ENCODE data around the gene ZNF362.

DNA sequence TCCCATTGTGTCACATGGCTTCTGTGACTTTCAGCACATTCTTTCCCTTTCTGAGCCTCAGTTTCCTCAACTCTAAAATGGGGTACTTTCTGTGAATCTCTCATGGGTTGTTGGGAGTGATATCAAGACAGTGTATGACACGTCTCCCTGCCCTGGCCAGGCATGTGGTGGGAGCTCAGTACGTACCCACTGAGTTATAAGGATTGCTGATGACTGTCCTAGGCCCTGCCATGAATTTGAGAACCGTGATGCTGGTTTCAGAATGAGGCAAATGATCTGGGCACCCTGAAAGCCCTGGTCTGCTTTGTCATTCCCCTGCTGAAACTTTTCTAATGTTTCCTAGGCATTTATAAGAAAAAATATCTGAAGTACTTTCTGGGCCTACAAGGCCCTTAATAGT, 3.6 kb downstream of the ZNF362 start:
- TF ChIP-seq EZH2phosphoT487 (IDR thresholded peaks at IDR 0.05; ENCODE audit: insufficient read depth, low read depth) (no peak), EZH2 (IDR thresholded peaks at IDR 0.05; ENCODE audit: insufficient read depth, poor library complexity, severe bottlenecking) (no peak)
